H1 (cell line): ENCODE data around the gene ADAMTS3. TPM values are rescaled to one million over a fixed set of nuclear protein-coding genes. Genes with fewer than 3 reads are reported as not detected.
A peak's percentile ranks its signal among the peaks of the same experiment; 100 is the strongest.

ENCODE experiments used
- CTCF ChIA-PET: fragments of 300-600 bp; sonication (Branson Sonifier 250); formaldehyde crosslinking; loops from one replicate; lab custom pipeline; 2021; ENCODE audit not compliant: partially characterized antibody; lab: Charles Lee
- POLR2A ChIA-PET: fragments of 300-600 bp; sonication (Branson Sonifier 250); formaldehyde crosslinking; loops from one replicate; lab custom pipeline; 2021; ENCODE audit warnings: inconsistent platforms; ENCODE audit not compliant: partially characterized antibody; lab: Charles Lee
- DNase-seq, 2 experiments: peaks; one replicate each; pipeline versions ENCODE4 v3.0.0 to v3.0.0-alpha.2; 2010 to 2022; ENCODE audit warnings: low spot score in 2 of 2, low read depth in 1 of 2, mixed read lengths in 1 of 2
- FAIRE-seq: peaks from 2 replicates; lab custom pipeline; 2011; peaks lifted over from hg19 to GRCh38; lab: Jason Lieb, UNC
- H2AFZ ChIP-seq: 2 replicates; pipeline ENCODE4 v1.8.1; 2012; ENCODE audit warnings: low read length, inconsistent platforms
- H2AK5ac ChIP-seq: 2 replicates; pipeline ENCODE4 v1.6.1; 2013; ENCODE audit warnings: low read depth, low read length
- H2BK120ac ChIP-seq: replicated peaks from 2 replicates; pipeline ENCODE3; 2013; ENCODE audit warnings: low read depth, low read length, inconsistent platforms
- H2BK12ac ChIP-seq: 2 replicates; pipeline ENCODE4 v1.6.1; 2013; ENCODE audit warnings: low read depth, low read length
- H2BK15ac ChIP-seq: 2 replicates; pipeline ENCODE4 v1.6.1; 2013; ENCODE audit warnings: low read length
- H2BK20ac ChIP-seq: 2 replicates; pipeline ENCODE4 v1.6.1; 2013; ENCODE audit warnings: low read length
- H2BK5ac ChIP-seq: 2 replicates; pipeline ENCODE4 v1.6.1; 2013; ENCODE audit warnings: low read depth, low read length
- H3K14ac ChIP-seq: 2 replicates; pipeline ENCODE4 v1.6.1; 2013; ENCODE audit warnings: inconsistent platforms; ENCODE audit not compliant: insufficient read length
- H3K18ac ChIP-seq: 2 replicates; pipeline ENCODE4 v1.6.1; 2013; ENCODE audit warnings: low read length; ENCODE audit errors: extremely low read depth
- H3K23ac ChIP-seq: 2 replicates; pipeline ENCODE4 v1.6.1; 2013; ENCODE audit warnings: inconsistent platforms; ENCODE audit not compliant: insufficient read length
- H3K23me2 ChIP-seq: 2 replicates; pipeline ENCODE4 v1.6.1; 2013; ENCODE audit warnings: low read depth, low read length
- H3K27ac ChIP-seq: 2 replicates; pipeline ENCODE4 v1.6.1; 2011; ENCODE audit warnings: low read depth, low read length, inconsistent platforms
- H3K27me3 ChIP-seq, 4 experiments: replicated peaks in 1 of 4; 1 replicate in 1 of 4; 2 replicates in 3 of 4; pipeline versions ENCODE4 v1.6.1 to v1.8.1; 2011 to 2013; ENCODE audit warnings: low read length in 3 of 4, mild to moderate bottlenecking in 3 of 4, inconsistent platforms in 2 of 4, mixed read lengths in 2 of 4, moderate library complexity in 1 of 4; ENCODE audit not compliant: control insufficient read depth in 3 of 4, insufficient read depth in 3 of 4; ENCODE audit errors: extremely low read depth in 1 of 4
- H3K36me3 ChIP-seq, 4 experiments: 2 replicates each; pipeline versions ENCODE4 v1.6.1 to v1.8.1; 2011 to 2013; ENCODE audit warnings: mild to moderate bottlenecking in 4 of 4, low read length in 3 of 4, moderate library complexity in 2 of 4, control low read depth in 1 of 4, inconsistent platforms in 1 of 4; ENCODE audit not compliant: insufficient read depth in 4 of 4, control insufficient read depth in 2 of 4
- H3K4ac ChIP-seq: replicated peaks from 2 replicates; pipeline ENCODE3; 2013; ENCODE audit warnings: low read length, low read depth, mixed read lengths, inconsistent platforms; ENCODE audit not compliant: insufficient read length
- H3K4me1 ChIP-seq, 4 experiments: replicated peaks in 1 of 4; 1 replicate in 1 of 4; 2 replicates in 3 of 4; pipeline versions ENCODE4 v1.6.1 to v1.8.1; 2011 to 2013; ENCODE audit warnings: low read length in 3 of 4, inconsistent platforms in 2 of 4, mixed read lengths in 1 of 4; ENCODE audit not compliant: insufficient read depth in 4 of 4, control insufficient read depth in 3 of 4
- H3K4me2 ChIP-seq, 2 experiments: 2 replicates each; pipeline versions ENCODE4 v1.6.1 to v1.8.1; 2011 to 2013; ENCODE audit warnings: low read depth in 2 of 2, low read length in 2 of 2, control low read depth in 1 of 2, inconsistent platforms in 1 of 2, mild to moderate bottlenecking in 1 of 2; ENCODE audit not compliant: insufficient read depth in 1 of 2
- H3K4me3 ChIP-seq, 4 experiments: fragments of 200-600, 300-600 bp in 1 of 4; sonication (generic), shearing (Covaris generic), sonication (Bioruptor Twin) in 1 of 4; 2 replicates each; pipeline versions ENCODE4 v1.5.1 to v1.8.1; 2011 to 2016; ENCODE audit warnings: low read length in 4 of 4, low read depth in 3 of 4, control low read depth in 2 of 4, inconsistent platforms in 2 of 4, mild to moderate bottlenecking in 2 of 4, mixed read lengths in 1 of 4, moderate library complexity in 1 of 4; ENCODE audit not compliant: insufficient read depth in 2 of 4; ENCODE audit errors: extremely low read depth in 1 of 4
- H3K56ac ChIP-seq: replicated peaks from 2 replicates; pipeline ENCODE3; 2013; ENCODE audit warnings: low read depth, mild to moderate bottlenecking, mixed read lengths, low read length, inconsistent platforms; ENCODE audit not compliant: insufficient read length
- H3K79me1 ChIP-seq: 2 replicates; pipeline ENCODE4 v1.6.1; 2013; ENCODE audit warnings: low read depth, low read length, control low read depth
- H3K79me2 ChIP-seq, 2 experiments: 2 replicates each; pipeline versions ENCODE4 v1.6.1 to v1.8.1; 2012 to 2013; ENCODE audit warnings: low read length in 2 of 2, mild to moderate bottlenecking in 2 of 2, inconsistent platforms in 1 of 2; ENCODE audit not compliant: insufficient read depth in 2 of 2, control insufficient read depth in 1 of 2
- H3K9ac ChIP-seq, 4 experiments: replicated peaks in 1 of 4; 1 replicate in 1 of 4; 2 replicates in 3 of 4; pipeline versions ENCODE4 v1.6.1 to v1.8.1; 2011 to 2013; ENCODE audit warnings: low read depth in 3 of 4, low read length in 3 of 4, control low read depth in 2 of 4, mild to moderate bottlenecking in 2 of 4, moderate library complexity in 2 of 4, inconsistent platforms in 1 of 4; ENCODE audit errors: extremely low read depth in 1 of 4
- H3K9me3 ChIP-seq, 2 experiments: 2 replicates each; pipeline versions ENCODE4 v1.6.1 to v1.8.1; 2012 to 2013; ENCODE audit warnings: mild to moderate bottlenecking in 2 of 2, moderate library complexity in 2 of 2, control low read depth in 1 of 2, inconsistent platforms in 1 of 2, low read depth in 1 of 2, low read length in 1 of 2, mixed read lengths in 1 of 2; ENCODE audit not compliant: insufficient read depth in 2 of 2
- H4K20me1 ChIP-seq, 2 experiments: replicated peaks in 1 of 2; 2 replicates each; pipeline versions ENCODE3 to v1.8.1; 2011 to 2013; ENCODE audit warnings: inconsistent platforms in 2 of 2, low read length in 2 of 2, mild to moderate bottlenecking in 1 of 2; ENCODE audit not compliant: insufficient read depth in 2 of 2, control insufficient read depth in 1 of 2
- H4K5ac ChIP-seq: 2 replicates; pipeline ENCODE4 v1.6.1; 2013; ENCODE audit warnings: low read length, low read depth, mixed read lengths, inconsistent platforms; ENCODE audit not compliant: insufficient read length
- H4K8ac ChIP-seq: 2 replicates; pipeline ENCODE4 v1.8.0; 2013; ENCODE audit warnings: mild to moderate bottlenecking, moderate library complexity, low read length, inconsistent platforms; ENCODE audit not compliant: insufficient read depth; ENCODE audit errors: extremely low read depth
- H4K91ac ChIP-seq: replicated peaks from 2 replicates; pipeline ENCODE3; 2013; ENCODE audit warnings: low read length, mixed read lengths, inconsistent platforms; ENCODE audit not compliant: insufficient read length
- BACH1 ChIP-seq: IDR thresholded peaks from 2 replicates; pipeline ENCODE4 v1.6.1; 2012; ENCODE audit warnings: low read length, improper control_type of control experiment
- BCL11A ChIP-seq, 2 experiments: IDR thresholded peaks; one replicate each; pipeline ENCODE4 v1.6.1; 2011; ENCODE audit warnings: low read depth in 2 of 2, low read length in 2 of 2, mild to moderate bottlenecking in 2 of 2
- CTBP2 ChIP-seq: IDR thresholded peaks from 2 replicates; pipeline ENCODE4 v1.7.0; 2011; ENCODE audit warnings: borderline replicate concordance, mild to moderate bottlenecking, moderate library complexity, mixed read lengths, low read length; ENCODE audit not compliant: insufficient read depth, insufficient read length
- E2F6 ChIP-seq: IDR thresholded peaks from 2 replicates; pipeline ENCODE4 v1.6.1; 2012; ENCODE audit warnings: inconsistent platforms
- EZH2 ChIP-seq: fragments of 200-600 bp; sonication (generic); IDR thresholded peaks from 2 replicates; pipeline ENCODE4 v1.7.1; 2012; ENCODE audit warnings: low read depth, mild to moderate bottlenecking, moderate library complexity, low read length, inconsistent platforms; ENCODE audit not compliant: severe bottlenecking
- HDAC6 ChIP-seq: IDR thresholded peaks from one replicate; pipeline ENCODE4 v1.7.1; 2012; ENCODE audit warnings: low read depth, mild to moderate bottlenecking, inconsistent platforms, low read length, moderate library complexity
- JUN ChIP-seq: IDR thresholded peaks from 2 replicates; pipeline ENCODE4 v1.6.1; 2011; ENCODE audit warnings: low read depth, mild to moderate bottlenecking, improper control_type of control experiment, low read length
- JUND ChIP-seq: IDR thresholded peaks from 2 replicates; pipeline ENCODE4 v1.6.1; 2011; ENCODE audit warnings: mild to moderate bottlenecking, improper control_type of control experiment, low read length
- KDM4A ChIP-seq: IDR thresholded peaks from one replicate; pipeline ENCODE4 v1.7.1; 2012; ENCODE audit warnings: low read depth, mild to moderate bottlenecking, moderate library complexity, low read length, inconsistent platforms; ENCODE audit not compliant: severe bottlenecking
- RAD21 ChIP-seq, 2 experiments: IDR thresholded peaks in 1 of 2; conservative IDR thresholded peaks in 1 of 2; 2 replicates each; pipeline ENCODE4 v1.6.1; 2011; ENCODE audit warnings: low read depth in 2 of 2, low read length in 2 of 2, improper control_type of control experiment in 1 of 2, inconsistent platforms in 1 of 2, mild to moderate bottlenecking in 1 of 2, moderate library complexity in 1 of 2
- SIRT6 ChIP-seq: IDR thresholded peaks from one replicate; pipeline ENCODE4 v1.7.1; 2012; ENCODE audit warnings: low read length, inconsistent platforms
- SP1 ChIP-seq: IDR thresholded peaks from 2 replicates; pipeline ENCODE4 v1.6.1; 2011; ENCODE audit warnings: low read depth, low read length
- TAF1 ChIP-seq: IDR thresholded peaks from 2 replicates; pipeline ENCODE4 v1.6.1; 2011; ENCODE audit warnings: mild to moderate bottlenecking, low read depth, low read length
- WGBS, 2 experiments: shearing (Covaris generic) in 1 of 2; methylation state at CpG; one replicate each; pipeline versions ENCODE4 v1.1.6 to v1.1.7; 2013 to 2015; ENCODE audit warnings: low lambda C conversion rate in 2 of 2, mixed read lengths in 2 of 2, inconsistent platforms in 1 of 2, low coverage in 1 of 2, missing lambda C conversion rate in 1 of 2; ENCODE audit not compliant: insufficient replicate concordance in 2 of 2, insufficient coverage in 1 of 2, insufficient read length in 1 of 2; ENCODE audit errors: extremely low coverage in 1 of 2, missing lambda C conversion rate in 1 of 2; 5-methylcytosine and 5-hydroxymethylcytosine counted together
- polyA plus RNA-seq, 7 experiments: library from polyadenylated mRNA; depleted of rRNA in 3 of 7; stranded (reverse) in 5 of 7; unstranded in 2 of 7; fragments of >200 nt in 5 of 7; fragments of 200-250 nt in 2 of 7; gene quantifications; 1 replicate in 5 of 7; 2 replicates in 1 of 7; 4 replicates in 1 of 7; pipeline versions ENCODE4 v1.2.1 to v1.2.3, GENCODE V29; 2011 to 2013; ENCODE audit warnings: missing spikeins in 2 of 7, mixed read lengths in 2 of 7
- total RNA-seq: library from RNA; stranded (reverse); fragmentation: NEBNext Ultra II Directional; extraction: Animal tissue kit (Norgen Biotek cat#: 25700); gene quantifications from 2 replicates; pipeline ENCODE4 v1.2.1, GENCODE V29; 2021

Gene ADAMTS3
- total and polyA plus RNA-seq, 2 of the 8 experiments (the other 6 are each of a cell fraction or from before 2014, with no cell fraction given): 1.3 to 3.4 TPM

GRCh38 chr4:72569719-72570235 lies 756 bp upstream of the ADAMTS3 start:
- H3K9ac ChIP-seq: no peak overlapping the region
- H2BK12ac ChIP-seq: no peak overlapping the region
- H2BK15ac ChIP-seq: 0 out of 2 replicates have a peak overlapping the region, but pooled peaks have one; percentile 63
- no peak overlapping the region for H3K23ac ChIP-seq
- H3K9me3 ChIP-seq: no peaks in the 10 kb centered on the region
- no peak overlapping the region for H3K14ac ChIP-seq
- H3K79me1 ChIP-seq: no peaks in the 10 kb centered on the region
- no peaks in the 10 kb centered on the region for H3K79me2 ChIP-seq
- no peaks in the 10 kb centered on the region for H3K36me3 ChIP-seq
- H2BK20ac ChIP-seq: no peak overlapping the region
- no peaks in the 10 kb centered on the region for H3K27me3 ChIP-seq
- H2BK120ac ChIP-seq: no peak overlapping the region
- no peak overlapping the region; the same call in 1 of the 2 replicates for H3K18ac ChIP-seq
- peak overlapping the region; percentile 90 to 98 for H3K4me2 ChIP-seq
- no peaks in the 10 kb centered on the region for H4K20me1 ChIP-seq
- H2AK5ac ChIP-seq: no peak overlapping the region
- H3K27ac ChIP-seq: no peak overlapping the region
- peaks cover 2 to 14% (median 6%) of the 10 kb centered on the region in 4 experiments; a peak in 6 of 7 replicates for H3K4me1 ChIP-seq
- peaks cover 9% of the 10 kb centered on the region; the same call in 1 of the 2 replicates for H3K23me2 ChIP-seq
- H4K91ac ChIP-seq: no peak overlapping the region
- H2BK5ac ChIP-seq: no peak overlapping the region
- no peak for DNase-seq
- H3K4ac ChIP-seq: no peak overlapping the region
- H4K8ac ChIP-seq: no peak overlapping the region
- no peak overlapping the region for H3K56ac ChIP-seq
- ChIA-PET POLR2A (interaction anchor here (0.6 to 1.3 kb wide), 3 partner anchors 18 to 1164 kb away, joined by 3 read pairs; no protein-coding TSS in a partner anchor), CTCF (interaction anchor here (2.1 kb wide), 1 partner anchor 65 kb away, joined by 10 read pairs; no protein-coding TSS in a partner anchor)
- no peak for FAIRE-seq
- 50% methylated on average over 15 of the region's 15 CpGs; no CpG with 5 or more reads in 1 of the 2 experiments for WGBS, 2 experiments
- peak overlapping the region; percentile 47 to 77 (median 66) for H3K4me3 ChIP-seq
- H4K5ac ChIP-seq: no peak overlapping the region
- peak overlapping the region; percentile 83 for H2AFZ ChIP-seq
- TF ChIP-seq BACH1 (no peak), SIRT6 (no peak), EZH2 (no peak), KDM4A (no peak), E2F6 (no peak), BCL11A (IDR thresholded peaks at IDR 0.05; ENCODE audit: low read depth in 2 of 2, low read length in 2 of 2) (no peak), JUN (no peak), JUND (no peak), TAF1 (no peak), CTBP2 (no peak), SP1 (no peak), HDAC6 (no peak), RAD21 (IDR thresholded peaks at IDR 0.05 in 1 of 2, conservative IDR thresholded peaks at IDR 0.05 in 1 of 2; ENCODE audit: low read depth in 2 of 2, low read length in 2 of 2) (no peak)
